GM18520 (cell line): ENCODE measurements around the gene DNAH7.
"Not testable (repeated sequence)": the region's sequence is repeated elsewhere in the genome, so short reads cannot be mapped to it uniquely, and the experiment has no call there.

Experiments used
- ATAC-seq: cut with Tn5 transposase; IDR thresholded peaks from one replicate; pipeline ENCODE4 v1.9.1; 2021; ENCODE audit not compliant: unreplicated experiment

Gene DNAH7

GRCh38 chr2:195734395-195734794 is 334.2 kb downstream of the DNAH7 start:
- ATAC-seq = no peak

- ATAC-seq = no peak
Observed at GRCh38 chr2:195733831-195734230, 334.8 kb downstream of the DNAH7 start.

GRCh38 chr2:195732574-195732973 is 336.1 kb downstream of the DNAH7 start:
- ATAC-seq = no peak

GRCh38 chr2:195730912-195731311 is 337.7 kb downstream of the DNAH7 start:
- no peak for ATAC-seq

GRCh38 chr2:195727106-195727505 is 341.5 kb downstream of the DNAH7 start:
- no peak for ATAC-seq

GRCh38 chr2:195722075-195722474 is 346.6 kb downstream of the DNAH7 start:
- ATAC-seq = no peak

GRCh38 chr2:195721042-195721441 is 347.6 kb downstream of the DNAH7 start:
- no peak for ATAC-seq

GRCh38 chr2:195716466-195716865 is 352.2 kb downstream of the DNAH7 start:
- ATAC-seq = no peak

GRCh38 chr2:195711478-195711877 is 357.2 kb downstream of the DNAH7 start:
- ATAC-seq = peak; percentile 39

- no peak for ATAC-seq
Observed at GRCh38 chr2:195709901-195710806, 358.5 kb downstream of the DNAH7 start.

GRCh38 chr2:195706161-195706900 is 362.3 kb downstream of the DNAH7 start:
- no peak for ATAC-seq

GRCh38 chr2:195700480-195700879 is 368.2 kb downstream of the DNAH7 start:
- no peak for ATAC-seq

GRCh38 chr2:195697681-195698220 is 370.9 kb downstream of the DNAH7 start:
- ATAC-seq = no peak

GRCh38 chr2:195696012-195696411 is 372.6 kb downstream of the DNAH7 start:
- no peak for ATAC-seq

GRCh38 chr2:195695002-195695631 is 373.5 kb downstream of the DNAH7 start:
- no peak for ATAC-seq

- ATAC-seq = no peak
Observed at GRCh38 chr2:195694553-195694952, 374.1 kb downstream of the DNAH7 start.

- ATAC-seq = not testable (repeated sequence)
Observed at GRCh38 chr2:195692531-195692930, 376.1 kb downstream of the DNAH7 start.
